GM19023 (cell line): Measurements from ENCODE around the gene ELOVL5.
"Not testable (repeated sequence)": the region's sequence is repeated elsewhere in the genome, so short reads cannot be mapped to it uniquely, and the experiment has no call there.

ENCODE experiments used
- ATAC-seq: cut with Tn5 transposase; IDR thresholded peaks from one replicate; pipeline ENCODE4 v1.9.1; 2021; ENCODE audit warnings: mild to moderate bottlenecking, moderate library complexity; ENCODE audit not compliant: unreplicated experiment

The ELOVL5 gene

DNA sequence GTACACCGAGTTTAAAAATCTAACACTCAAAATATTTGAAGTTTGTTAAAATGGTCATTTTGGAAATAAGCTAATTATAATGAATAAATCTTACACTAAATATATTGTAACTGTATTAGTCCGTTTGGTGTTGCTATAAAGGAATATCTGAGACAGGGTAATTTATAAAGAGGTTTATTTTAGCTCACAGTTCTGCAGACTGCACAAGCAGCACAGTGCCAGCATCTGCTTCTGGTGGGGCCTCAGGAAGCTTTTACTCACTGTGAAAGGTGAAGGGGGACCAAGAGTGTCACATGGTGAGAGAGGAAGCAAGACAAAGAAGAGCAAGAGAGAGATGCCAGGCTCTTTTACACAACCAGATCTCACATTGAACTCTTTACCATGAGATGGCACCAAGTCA, 17.1 kb downstream of the ELOVL5 start:
- no peak for ATAC-seq

- ATAC-seq = no peak
These were observed 18.6 kb downstream of the ELOVL5 start for GRCh38 chr6:53330137-53330536.

GRCh38 chr6:53328375-53328774, 20.4 kb downstream of the ELOVL5 start:
- ATAC-seq = no peak

DNA sequence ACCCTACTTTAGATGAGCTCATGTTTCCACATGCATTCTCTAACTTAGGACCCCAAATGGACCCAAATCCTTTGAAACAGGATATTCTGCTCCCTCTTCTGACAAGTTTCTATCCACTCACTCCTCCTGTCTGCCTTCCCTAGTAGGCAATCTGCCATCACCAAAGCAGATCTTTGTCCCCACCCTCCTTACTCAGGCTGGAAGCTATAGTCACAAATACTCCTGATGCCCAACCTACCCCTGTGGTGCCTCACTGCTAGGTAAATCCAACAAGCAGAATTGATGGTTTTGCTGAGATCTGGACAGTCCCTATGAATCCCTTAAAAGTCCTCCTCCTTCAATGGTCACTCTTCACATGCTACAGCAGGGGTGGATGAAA, 21.7 kb downstream of the ELOVL5 start:
- ATAC-seq = no peak

DNA sequence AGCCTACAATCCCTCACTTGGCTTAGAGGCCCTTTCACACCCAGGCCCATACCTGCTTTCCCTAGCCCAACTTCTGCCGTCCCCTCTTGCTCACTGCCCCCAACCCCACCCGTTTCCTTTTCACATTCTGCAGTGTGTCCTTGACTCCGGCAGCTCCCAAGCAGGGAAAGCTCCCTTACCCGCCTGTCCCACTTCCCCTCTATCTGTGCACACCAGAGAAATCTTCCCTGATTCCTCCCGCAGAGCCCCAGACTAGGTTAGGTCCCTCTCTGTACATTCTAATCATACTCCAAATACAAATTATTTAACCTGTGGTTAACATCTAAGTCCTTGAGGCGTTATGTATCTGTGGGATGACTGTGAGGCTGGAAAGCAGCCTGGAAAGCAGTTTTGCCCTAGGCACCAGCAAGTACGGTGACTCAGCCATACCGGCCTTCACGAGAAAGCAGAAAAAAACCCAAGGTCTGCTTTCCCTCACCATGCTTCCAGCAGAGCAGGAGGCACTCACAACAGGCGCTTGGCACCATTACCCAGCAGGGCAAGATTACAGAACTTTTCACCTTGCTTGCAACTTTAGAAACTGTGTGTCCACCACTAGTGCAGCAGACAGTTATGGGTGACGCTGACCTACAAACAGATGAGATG, 22.3 kb downstream of the ELOVL5 start:
- no peak for ATAC-seq

DNA sequence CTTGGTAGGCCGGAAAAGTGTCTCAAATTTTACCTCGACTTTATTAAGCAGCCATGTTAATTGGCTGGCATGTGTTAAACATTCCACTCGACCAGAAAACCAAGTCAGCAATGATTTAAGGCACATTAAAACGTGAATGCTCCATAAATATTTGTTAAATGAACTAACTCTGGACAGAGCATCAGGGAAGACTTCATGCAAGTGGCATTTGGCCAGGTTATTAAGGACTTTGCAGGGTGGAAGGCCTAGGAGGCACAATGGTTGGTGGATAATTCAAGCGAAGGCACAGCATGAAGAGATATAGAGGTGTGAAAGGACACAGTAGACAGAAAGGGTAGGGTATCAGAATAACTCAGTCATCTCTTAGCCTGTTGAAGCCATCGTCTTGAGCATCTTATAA, 23.0 kb downstream of the ELOVL5 start:
- ATAC-seq = no peak

GRCh38 chr6:53322188-53323029, 26.3 kb downstream of the ELOVL5 start:
- no peak for ATAC-seq

DNA sequence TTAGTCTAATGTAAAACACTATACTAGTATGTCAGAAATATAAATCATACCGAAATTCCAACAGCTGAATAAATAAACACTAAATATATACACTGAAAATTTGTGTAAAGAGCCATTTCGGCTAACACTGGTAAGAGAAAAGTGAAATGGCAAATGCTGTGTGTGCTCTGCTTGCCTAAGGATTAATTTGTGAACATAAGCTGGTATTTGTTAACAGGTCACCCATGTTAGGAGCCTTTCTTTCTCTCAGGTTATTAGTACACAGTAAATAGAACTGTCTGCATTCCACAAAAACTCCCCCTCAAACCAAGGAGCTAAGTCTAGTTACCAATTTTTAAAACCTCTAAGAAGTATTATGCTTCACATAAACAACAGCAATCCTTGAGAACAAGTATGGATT, 27.0 kb downstream of the ELOVL5 start:
- ATAC-seq = no peak

DNA sequence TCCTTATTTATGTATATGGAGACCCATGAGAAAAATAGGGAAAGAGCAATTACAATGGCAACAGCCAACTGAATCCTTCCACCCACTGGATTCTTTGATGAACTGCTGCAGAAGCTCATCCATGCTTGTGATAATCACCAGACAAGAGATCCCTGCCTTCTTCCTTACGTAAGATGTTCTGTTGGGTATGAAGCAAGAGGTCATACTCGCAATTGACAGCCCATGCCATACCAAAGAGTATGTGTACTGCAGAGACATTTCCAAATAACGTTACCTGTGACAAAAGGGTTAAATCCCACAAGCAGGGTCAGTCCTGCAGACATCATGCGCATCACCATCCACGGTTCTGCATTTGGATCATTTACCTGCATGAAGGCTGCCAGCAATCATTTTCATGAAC, 27.8 kb downstream of the ELOVL5 start:
- ATAC-seq = no peak

DNA sequence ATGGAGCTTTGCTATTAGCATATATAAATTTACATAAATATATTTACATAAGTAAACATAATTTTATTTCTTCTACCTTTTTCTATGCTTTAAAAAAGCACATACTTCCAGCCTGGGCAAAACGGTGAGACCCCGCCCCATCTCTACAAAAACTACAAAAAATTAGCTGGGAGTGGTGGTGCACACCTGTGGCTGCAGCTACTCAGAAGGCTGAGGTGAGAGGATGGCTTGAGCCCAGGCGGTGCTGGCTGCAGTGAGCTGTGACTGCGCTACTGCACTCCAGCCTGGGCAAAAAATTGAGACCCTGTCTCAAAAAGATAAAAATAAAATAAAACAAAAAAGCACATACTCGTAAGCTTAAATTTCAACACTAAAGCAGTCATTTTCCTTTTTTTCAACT, 30.3 kb downstream of the ELOVL5 start:
- ATAC-seq = no peak

GRCh38 chr6:53317861-53318260, 30.9 kb downstream of the ELOVL5 start:
- no peak for ATAC-seq

- ATAC-seq = not testable (repeated sequence)
These were observed 31.5 kb downstream of the ELOVL5 start for GRCh38 chr6:53317299-53317698.

DNA sequence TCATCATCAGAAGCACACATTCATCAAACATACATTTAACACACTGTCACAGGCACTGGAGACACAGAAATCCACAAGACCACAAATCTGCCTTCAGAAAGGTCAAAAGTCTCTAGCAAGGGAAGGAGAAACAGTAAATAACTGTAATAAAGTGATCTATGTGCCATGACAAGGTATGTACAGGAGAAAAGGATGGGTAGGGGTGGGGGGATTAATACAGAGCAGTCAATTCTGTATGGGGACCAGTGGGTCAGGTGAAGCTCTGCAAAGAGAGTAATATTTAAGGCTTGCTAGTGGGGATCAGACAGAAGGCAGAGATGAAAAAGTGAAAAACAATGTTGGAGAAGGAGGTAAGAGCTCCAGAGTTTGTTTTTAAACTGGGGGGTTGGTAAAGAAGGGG, 32.6 kb downstream of the ELOVL5 start:
- ATAC-seq = no peak

GRCh38 chr6:53315086-53315724, 33.5 kb downstream of the ELOVL5 start:
- ATAC-seq = no peak

- ATAC-seq = no peak
These were observed 34.9 kb downstream of the ELOVL5 start for GRCh38 chr6:53313784-53314400.

- ATAC-seq = no peak
These were observed 36.4 kb downstream of the ELOVL5 start for GRCh38 chr6:53312355-53312754.

GRCh38 chr6:53311586-53311935, 37.2 kb downstream of the ELOVL5 start:
- ATAC-seq = no peak

DNA sequence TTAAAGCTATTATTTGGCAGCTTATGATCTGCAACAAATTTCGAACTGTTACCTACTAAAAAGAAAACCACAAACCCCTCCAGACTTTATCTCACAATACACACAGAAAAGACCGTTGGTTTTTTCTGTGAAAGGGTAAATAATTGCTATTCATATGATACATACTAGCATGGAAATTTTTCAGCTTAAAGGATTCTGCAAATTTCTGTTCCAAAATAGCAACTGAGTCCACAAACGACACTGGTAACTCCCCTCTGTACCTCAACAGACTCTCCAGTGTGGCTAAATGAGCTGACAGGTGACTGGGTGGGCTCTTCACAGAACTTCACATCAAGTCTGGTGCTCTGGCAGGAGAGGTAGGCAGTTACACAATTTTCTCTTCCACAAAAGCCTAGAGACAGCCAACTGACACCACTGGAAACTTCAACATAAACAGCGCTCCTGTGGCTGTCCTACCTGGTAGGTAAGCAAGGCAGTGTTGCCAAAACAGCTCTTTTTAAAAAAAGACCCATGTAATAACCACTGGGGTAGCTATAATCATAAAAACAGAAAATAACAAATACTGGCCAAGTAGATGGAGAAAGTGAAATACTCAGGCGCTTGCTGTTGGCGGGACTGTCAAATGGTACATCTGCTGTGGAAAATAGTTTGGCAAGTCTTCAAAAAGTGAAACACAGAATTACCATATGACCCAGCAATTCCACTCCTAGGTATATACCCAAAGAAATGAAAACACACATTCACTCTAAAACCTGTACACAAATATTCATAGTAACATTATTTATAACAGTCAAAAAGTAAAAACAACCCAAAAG, 37.8 kb downstream of the ELOVL5 start:
- ATAC-seq = no peak

DNA sequence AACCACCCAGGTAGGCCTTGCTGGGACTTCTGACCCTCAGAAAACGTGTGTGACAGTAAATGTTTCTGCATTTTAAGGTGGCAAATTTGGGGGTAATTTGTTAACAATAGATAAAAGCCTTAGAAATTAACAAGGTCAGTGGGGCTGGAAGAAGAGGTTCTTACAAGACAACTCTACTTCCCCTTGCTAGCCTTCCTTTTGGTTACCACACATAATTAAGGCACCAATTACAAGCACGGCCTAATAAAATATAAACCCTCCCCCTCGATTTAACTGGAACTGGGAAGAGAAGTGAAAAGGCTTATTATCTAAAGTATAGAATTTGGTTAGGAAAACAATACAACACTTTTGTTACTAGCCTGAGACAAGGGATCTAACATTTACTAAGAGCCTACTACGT, 38.8 kb downstream of the ELOVL5 start:
- peak; percentile 9 for ATAC-seq

GRCh38 chr6:53309059-53309900, 39.5 kb downstream of the ELOVL5 start:
- peak; percentile 60 for ATAC-seq
